Measurements from ENCODE around the gene PLEKHG4B. TPM values are rescaled to one million over a fixed set of nuclear protein-coding genes. Genes with fewer than 3 reads are reported as not detected.
"Not testable (repeated sequence)": the region's sequence is repeated elsewhere in the genome, so short reads cannot be mapped to it uniquely, and the experiment has no call there.

Gene PLEKHG4B
- polyA plus RNA-seq, 1 donor (not counting 4 experiments of a cell fraction or from before 2014, with no cell fraction given) = not detected

DNA sequence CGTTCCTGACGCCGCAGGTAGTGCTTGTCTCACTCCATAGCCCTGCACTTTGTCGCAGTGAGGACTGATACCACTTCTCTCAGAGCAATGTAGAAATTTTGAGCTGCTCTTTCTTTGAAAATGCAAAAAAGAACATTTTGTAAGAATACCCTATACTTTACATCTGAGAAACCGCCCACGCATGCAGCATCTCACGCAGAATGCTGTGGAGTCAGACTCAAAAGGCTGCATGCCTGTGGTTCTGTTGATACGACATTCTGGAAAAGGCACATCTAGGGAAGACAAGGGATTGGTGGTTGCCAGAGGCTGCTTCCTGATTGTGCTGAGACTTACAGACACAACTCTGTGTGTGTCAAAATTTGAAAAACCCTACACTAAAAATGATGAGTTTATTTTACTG, 146.0 kb downstream of the PLEKHG4B start:
- H3K4me3 ChIP-seq (ENCODE audit: control insufficient read depth in 2 of 3, extremely low read depth in 1 of 3, insufficient read depth in 2 of 3, low read depth in 1 of 3, low read length in 3 of 3); dilution Hi-C loops (cut with MboI; ENCODE audit: extremely low pct_ligation_motif_present, low sequenced_read_pairs); H3K9me1 ChIP-seq (ENCODE audit: control insufficient read depth, extremely low read depth, insufficient read depth, low read length): not testable (repeated sequence)

More for the DNA sequence above, 146.0 kb downstream of the PLEKHG4B start:
- not testable (repeated sequence) for H3K4me1 ChIP-seq (ENCODE audit: control insufficient read depth, extremely low read depth, insufficient read depth, low read length); H3K4me2 ChIP-seq (ENCODE audit: control insufficient read depth, extremely low read depth, insufficient read depth, low read depth, low read length); FAIRE-seq; H3K27ac ChIP-seq (ENCODE audit: control insufficient read depth, insufficient read depth, low read length); H3K9me3 ChIP-seq (ENCODE audit: control insufficient read depth, low read depth, low read length); H3K27me3 ChIP-seq (ENCODE audit: control insufficient read depth, extremely low read depth, insufficient read depth, low read length); H3K79me2 ChIP-seq (ENCODE audit: control insufficient read depth, insufficient read depth, low read length); H4K20me1 ChIP-seq (ENCODE audit: control insufficient read depth, extremely low read depth, insufficient read depth, low read length); H3K9ac ChIP-seq (ENCODE audit: control insufficient read depth, extremely low read depth, insufficient read depth, low read length); H2AFZ ChIP-seq (ENCODE audit: control insufficient read depth, low read length); DNase-seq (ENCODE audit: low read depth, low spot score)
- peaks cover 24 to 30% of the 10 kb centered on the region in 2 experiments for H3K36me3 ChIP-seq (ENCODE audit: control insufficient read depth in 2 of 2, extremely low read depth in 1 of 2, insufficient read depth in 2 of 2, low read length in 2 of 2)

Small RNAs within 50 kb of the gene (small RNA-seq; reads per million reads assigned to genes)
- 0 reads per million in 3 experiments for gene RF00019 (ENCODE audit: insufficient read length in 3 of 3, low read depth in 3 of 3, low replicate concordance in 1 of 3)

Other genes starting within 250 kb of the PLEKHG4B start
- gene LRRC14B, start 99.3 kb downstream of the PLEKHG4B start, polyA plus RNA-seq = not detected in 3 replicates
- gene CCDC127, start 126.0 kb downstream of the PLEKHG4B start, polyA plus RNA-seq = 4.6 to 5.7 TPM (median 4.9 TPM) in 3 replicates
- gene SDHA, start 126.2 kb downstream of the PLEKHG4B start, polyA plus RNA-seq = 118 to 179 TPM (median 178 TPM) in 3 replicates
- 276 to 329 TPM (median 309 TPM) in 3 replicates for gene PDCD6, start 179.5 kb downstream of the PLEKHG4B start, polyA plus RNA-seq
- 0.23 to 0.51 TPM (median 0.24 TPM) in 3 replicates for gene AHRR, start 229.5 kb downstream of the PLEKHG4B start, polyA plus RNA-seq

Data from keratinocyte (primary cell).